Measurements from ENCODE around the gene GPR180.

Gene GPR180

DNA sequence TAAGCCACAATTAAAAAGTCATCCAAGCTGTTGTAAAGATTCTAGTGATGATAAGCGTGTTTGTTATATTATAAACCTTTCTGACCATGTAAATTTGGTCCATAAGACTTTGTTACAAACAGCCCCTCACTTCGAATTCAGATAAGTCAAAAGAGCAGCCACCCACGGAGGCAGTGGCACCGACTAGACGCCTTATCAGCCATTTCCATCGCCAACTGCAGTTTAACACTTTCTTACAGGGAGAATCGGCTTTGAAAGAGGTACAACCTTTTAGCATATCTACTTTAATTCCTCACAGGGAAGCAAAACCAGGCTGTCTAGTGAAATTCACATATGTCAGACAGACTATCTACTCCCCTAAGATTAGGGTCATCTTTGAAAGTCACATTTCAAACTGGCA, 63.2 kb downstream of the GPR180 start:
- no peak for DNase-seq
- H2BK5ac ChIP-seq (ENCODE audit: low read depth, low read length, poor library complexity, severe bottlenecking), result no peak overlapping the region
- no peak overlapping the region for H2AFZ ChIP-seq (ENCODE audit: low read depth, low read length)
- no peak overlapping the region for H3K14ac ChIP-seq (ENCODE audit: low read length in 2 of 2)
- H3K27me3 ChIP-seq (ENCODE audit: control insufficient read depth in 1 of 2, insufficient read depth in 1 of 2, low read length in 2 of 2), result peaks cover 43 to 61% of the 10 kb centered on the region in 2 experiments
- H3K9ac ChIP-seq (ENCODE audit: low read length), result no peak overlapping the region
- no peaks in the 10 kb centered on the region for H3K79me1 ChIP-seq (replicated peaks; ENCODE audit: low read length, poor library complexity, severe bottlenecking)
- no peaks in the 10 kb centered on the region for H3K36me3 ChIP-seq (ENCODE audit: control insufficient read depth in 1 of 2, insufficient read depth in 2 of 2, low read depth in 1 of 2, low read length in 2 of 2)
- no peak overlapping the region for H3K18ac ChIP-seq (ENCODE audit: low read depth in 1 of 2, low read length in 2 of 2)
- no peak overlapping the region for H4K91ac ChIP-seq (ENCODE audit: low read length)
- no peak overlapping the region for H3K4ac ChIP-seq (ENCODE audit: low read depth in 1 of 2, low read length in 2 of 2)
- no peak overlapping the region for H3K4me2 ChIP-seq (ENCODE audit: low read length, poor library complexity, severe bottlenecking)
- WGBS, result 83% methylated on average over 6 of the region's 7 CpGs
- H3K23ac ChIP-seq (ENCODE audit: low read length in 2 of 2), result no peak overlapping the region
- H4K8ac ChIP-seq (ENCODE audit: low read length), result no peak overlapping the region
- no peak overlapping the region for H2AK5ac ChIP-seq (ENCODE audit: low read length, severe bottlenecking)
- no peak overlapping the region for H2BK12ac ChIP-seq (ENCODE audit: low read length in 2 of 2)
- no peak overlapping the region for H2BK15ac ChIP-seq (ENCODE audit: low read depth, poor library complexity, severe bottlenecking)
- no peak overlapping the region for H3K4me3 ChIP-seq (ENCODE audit: insufficient read depth in 1 of 2, low read depth in 1 of 2, low read length in 2 of 2)
- H3K27ac ChIP-seq (ENCODE audit: low read length, poor library complexity, severe bottlenecking), result no peak overlapping the region
- no peaks in the 10 kb centered on the region for H3K4me1 ChIP-seq (ENCODE audit: control insufficient read depth, insufficient read depth, low read depth, low read length)
- H2BK120ac ChIP-seq (ENCODE audit: low read depth, low read length), result no peak overlapping the region
- H3K9me3 ChIP-seq (ENCODE audit: control insufficient read depth, low read length), result no peaks in the 10 kb centered on the region

DNA sequence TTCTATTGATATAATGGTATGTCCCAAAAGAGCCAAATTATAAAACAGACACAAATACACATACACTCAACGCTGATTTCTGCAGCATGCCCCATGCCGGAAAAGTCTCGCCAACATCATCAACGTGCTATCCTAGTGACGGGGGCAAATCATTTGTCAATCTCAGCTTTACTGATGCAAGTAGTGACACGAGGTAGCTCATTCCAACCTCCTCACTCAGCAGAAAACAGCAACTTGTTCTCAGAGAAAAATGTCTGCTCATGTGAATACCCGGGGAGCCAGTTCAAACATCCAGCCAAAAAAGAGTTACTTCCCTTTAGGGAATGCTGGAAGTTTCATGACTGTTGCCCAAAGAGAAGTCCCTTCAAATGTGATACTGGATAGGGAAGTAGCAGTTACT, 64.4 kb downstream of the GPR180 start:
- H2BK12ac ChIP-seq (ENCODE audit: low read length in 2 of 2), result no peak overlapping the region
- H2BK120ac ChIP-seq (ENCODE audit: low read depth, low read length), result no peak overlapping the region
- H2BK15ac ChIP-seq (ENCODE audit: low read depth, poor library complexity, severe bottlenecking), result no peak overlapping the region
- WGBS, result 95% methylated on average over 7 of the region's 7 CpGs
- no peak overlapping the region for H3K23ac ChIP-seq (ENCODE audit: low read length in 2 of 2)
- H3K27ac ChIP-seq (ENCODE audit: low read length, poor library complexity, severe bottlenecking), result no peak overlapping the region
- H3K18ac ChIP-seq (ENCODE audit: low read depth in 1 of 2, low read length in 2 of 2), result no peak overlapping the region
- no peak for DNase-seq
- H3K9me3 ChIP-seq (ENCODE audit: control insufficient read depth, low read length), result no peaks in the 10 kb centered on the region
- no peak overlapping the region for H2BK5ac ChIP-seq (ENCODE audit: low read depth, low read length, poor library complexity, severe bottlenecking)
- H2AFZ ChIP-seq (ENCODE audit: low read depth, low read length), result no peak overlapping the region
- H3K4ac ChIP-seq (ENCODE audit: low read depth in 1 of 2, low read length in 2 of 2), result no peak overlapping the region
- H3K4me1 ChIP-seq (ENCODE audit: control insufficient read depth, insufficient read depth, low read depth, low read length), result no peaks in the 10 kb centered on the region
- no peak overlapping the region for H3K14ac ChIP-seq (ENCODE audit: low read length in 2 of 2)
- no peaks in the 10 kb centered on the region for H3K36me3 ChIP-seq (ENCODE audit: control insufficient read depth in 1 of 2, insufficient read depth in 2 of 2, low read depth in 1 of 2, low read length in 2 of 2)
- H3K27me3 ChIP-seq (ENCODE audit: control insufficient read depth in 1 of 2, insufficient read depth in 1 of 2, low read length in 2 of 2), result peaks cover 43 to 64% of the 10 kb centered on the region in 2 experiments
- no peak overlapping the region for H4K8ac ChIP-seq (ENCODE audit: low read length)
- H3K4me2 ChIP-seq (ENCODE audit: low read length, poor library complexity, severe bottlenecking), result no peak overlapping the region
- no peak overlapping the region for H3K9ac ChIP-seq (ENCODE audit: low read length)
- H3K4me3 ChIP-seq (ENCODE audit: insufficient read depth in 1 of 2, low read depth in 1 of 2, low read length in 2 of 2), result no peak overlapping the region
- no peaks in the 10 kb centered on the region for H3K79me1 ChIP-seq (replicated peaks; ENCODE audit: low read length, poor library complexity, severe bottlenecking)
- no peak overlapping the region for H4K91ac ChIP-seq (ENCODE audit: low read length)
- H2AK5ac ChIP-seq (ENCODE audit: low read length, severe bottlenecking), result no peak overlapping the region

DNA sequence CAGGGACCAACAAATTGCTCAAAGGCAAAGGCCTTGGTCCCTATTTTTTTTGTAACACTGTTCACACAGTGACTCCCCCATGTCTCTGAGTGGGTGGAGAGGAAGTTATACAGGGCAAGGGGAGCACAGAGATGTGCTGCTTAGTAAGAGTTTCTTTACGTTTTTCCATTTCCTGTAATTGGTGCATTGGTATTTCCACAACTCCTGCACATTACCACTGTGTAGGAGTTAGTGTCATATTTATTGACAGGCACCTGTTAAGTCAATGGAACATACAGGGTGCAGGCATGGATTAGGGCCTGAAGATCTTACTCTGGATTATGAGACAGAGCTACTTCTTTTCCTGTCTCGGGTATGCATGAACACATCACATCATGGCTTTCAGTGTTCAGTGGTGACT, 65.5 kb downstream of the GPR180 start:
- no peak overlapping the region for H2AFZ ChIP-seq (ENCODE audit: low read depth, low read length)
- H3K27ac ChIP-seq (ENCODE audit: low read length, poor library complexity, severe bottlenecking), result no peak overlapping the region
- no peak overlapping the region for H2BK120ac ChIP-seq (ENCODE audit: low read depth, low read length)
- no peak overlapping the region for H2AK5ac ChIP-seq (ENCODE audit: low read length, severe bottlenecking)
- H3K27me3 ChIP-seq (ENCODE audit: control insufficient read depth in 1 of 2, insufficient read depth in 1 of 2, low read length in 2 of 2), result peaks cover 36 to 55% of the 10 kb centered on the region in 2 experiments
- WGBS, result 83% methylated on average over 2 of the region's 2 CpGs
- H2BK5ac ChIP-seq (ENCODE audit: low read depth, low read length, poor library complexity, severe bottlenecking), result no peak overlapping the region
- H3K4ac ChIP-seq (ENCODE audit: low read depth in 1 of 2, low read length in 2 of 2), result no peak overlapping the region
- H3K4me2 ChIP-seq (ENCODE audit: low read length, poor library complexity, severe bottlenecking), result no peak overlapping the region
- H2BK12ac ChIP-seq (ENCODE audit: low read length in 2 of 2), result no peak overlapping the region
- no peak overlapping the region for H2BK15ac ChIP-seq (ENCODE audit: low read depth, poor library complexity, severe bottlenecking)
- DNase-seq, result no peak
- H3K4me1 ChIP-seq (ENCODE audit: control insufficient read depth, insufficient read depth, low read depth, low read length), result no peaks in the 10 kb centered on the region
- no peak overlapping the region for H3K4me3 ChIP-seq (ENCODE audit: insufficient read depth in 1 of 2, low read depth in 1 of 2, low read length in 2 of 2)
- H4K8ac ChIP-seq (ENCODE audit: low read length), result no peak overlapping the region
- H3K9me3 ChIP-seq (ENCODE audit: control insufficient read depth, low read length), result no peaks in the 10 kb centered on the region
- H3K9ac ChIP-seq (ENCODE audit: low read length), result no peak overlapping the region
- no peak overlapping the region for H3K14ac ChIP-seq (ENCODE audit: low read length in 2 of 2)
- no peaks in the 10 kb centered on the region for H3K79me1 ChIP-seq (replicated peaks; ENCODE audit: low read length, poor library complexity, severe bottlenecking)
- H4K91ac ChIP-seq (ENCODE audit: low read length), result no peak overlapping the region
- H3K18ac ChIP-seq (ENCODE audit: low read depth in 1 of 2, low read length in 2 of 2), result no peak overlapping the region
- H3K23ac ChIP-seq (ENCODE audit: low read length in 2 of 2), result no peak overlapping the region
- H3K36me3 ChIP-seq (ENCODE audit: control insufficient read depth in 1 of 2, insufficient read depth in 2 of 2, low read depth in 1 of 2, low read length in 2 of 2), result no peaks in the 10 kb centered on the region

DNA sequence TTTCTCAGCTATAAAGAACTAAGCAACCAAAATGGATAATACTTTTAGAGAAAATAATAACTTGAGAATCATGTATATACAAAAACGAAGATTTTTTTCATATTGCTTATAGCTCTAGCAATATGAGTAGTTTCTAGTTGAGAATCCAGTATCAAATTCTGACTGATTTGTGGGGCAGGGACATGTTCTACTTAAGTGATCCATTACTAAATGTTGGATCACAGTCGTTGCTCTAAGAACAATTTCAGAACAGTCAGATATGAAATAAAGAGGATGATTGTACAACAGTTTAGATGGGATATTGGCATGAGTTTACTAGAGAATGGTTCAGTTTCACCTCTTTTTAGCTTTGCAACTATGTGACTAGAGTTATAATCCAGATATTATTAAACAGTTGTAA, 70.7 kb downstream of the GPR180 start:
- Histone ChIP-seq H3K14ac (ENCODE audit: low read length in 2 of 2) (no peak overlapping the region), H3K9ac (ENCODE audit: low read length) (no peak overlapping the region), H2AK5ac (ENCODE audit: low read length, severe bottlenecking) (no peak overlapping the region), H3K4me2 (ENCODE audit: low read length, poor library complexity, severe bottlenecking) (no peak overlapping the region), H3K4ac (ENCODE audit: low read depth in 1 of 2, low read length in 2 of 2) (no peak overlapping the region), H3K79me1 (replicated peaks; ENCODE audit: low read length, poor library complexity, severe bottlenecking) (no peaks in the 10 kb centered on the region), H4K8ac (ENCODE audit: low read length) (no peak overlapping the region), H3K23ac (ENCODE audit: low read length in 2 of 2) (no peak overlapping the region), H3K27ac (ENCODE audit: low read length, poor library complexity, severe bottlenecking) (no peak overlapping the region), H3K18ac (ENCODE audit: low read depth in 1 of 2, low read length in 2 of 2) (no peak overlapping the region), H2AFZ (ENCODE audit: low read depth, low read length) (no peak overlapping the region), H3K36me3 (ENCODE audit: control insufficient read depth in 1 of 2, insufficient read depth in 2 of 2, low read depth in 1 of 2, low read length in 2 of 2) (no peaks in the 10 kb centered on the region), H2BK5ac (ENCODE audit: low read depth, low read length, poor library complexity, severe bottlenecking) (no peak overlapping the region), H4K91ac (ENCODE audit: low read length) (no peak overlapping the region), H3K27me3 (ENCODE audit: control insufficient read depth in 1 of 2, insufficient read depth in 1 of 2, low read length in 2 of 2) (peaks cover 16 to 31% of the 10 kb centered on the region in 2 experiments), H2BK15ac (ENCODE audit: low read depth, poor library complexity, severe bottlenecking) (no peak overlapping the region), H2BK120ac (ENCODE audit: low read depth, low read length) (no peak overlapping the region), H2BK12ac (ENCODE audit: low read length in 2 of 2) (no peak overlapping the region), H3K4me1 (ENCODE audit: control insufficient read depth, insufficient read depth, low read depth, low read length) (no peaks in the 10 kb centered on the region), H3K9me3 (ENCODE audit: control insufficient read depth, low read length) (no peaks in the 10 kb centered on the region), H3K4me3 (ENCODE audit: insufficient read depth in 1 of 2, low read depth in 1 of 2, low read length in 2 of 2) (no peak overlapping the region)
- 81% methylated on average over 2 of the region's 2 CpGs for WGBS
- no peak for DNase-seq

Data from mesenchymal stem cell (in vitro differentiated cells and primary cell).